GM12878 (cell line): ENCODE measurements around the gene PFDN4. TPM values are rescaled to one million over a fixed set of nuclear protein-coding genes. Genes with fewer than 3 reads are reported as not detected.

Experiments used
- ATAC-seq: fragments of 200-7000 bp; cut with Tn5 transposase; 3 replicates; pipeline ENCODE4 v1.9.1; 2020; ENCODE audit warnings: mild to moderate bottlenecking, moderate library complexity
- BruUV-seq: library from RNA; stranded (reverse); fragments of 400-500 nt; replicated peaks from 2 replicates; lab custom pipeline; 2021; lab: Mats Ljungman, UMichigan
- CTCF ChIA-PET: fragments of 300-600 bp; sonication (Branson Sonifier 250); formaldehyde crosslinking; extraction: SDS; loops from one replicate; lab custom pipeline; 2021; ENCODE audit warnings: inconsistent platforms; lab: Yijun Ruan, JAX
- POLR2A ChIA-PET: fragments of 350-600 bp; formaldehyde crosslinking; extraction: SDS; loops from one replicate; lab custom pipeline; 2021; ENCODE audit warnings: inconsistent platforms; lab: Charles Lee
- RAD21 ChIA-PET: fragments of 300-600 bp; sonication (Branson Sonifier 250); formaldehyde crosslinking; loops from one replicate; lab custom pipeline; 2023; ENCODE audit warnings: antibody characterized with exemption; ENCODE audit not compliant: unreplicated experiment; lab: Charles Lee
- SMC1A ChIA-PET: fragments of 300-600 bp; sonication (Branson Sonifier 250); formaldehyde crosslinking; loops from one replicate; lab custom pipeline; 2023; ENCODE audit not compliant: unreplicated experiment, uncharacterized antibody; lab: Charles Lee
- DNase-seq: peaks from one replicate; pipeline ENCODE4 v3.0.0-alpha.2; 2011; ENCODE audit warnings: low read depth, low spot score
- FAIRE-seq: peaks from 3 replicates; lab custom pipeline; 2011; peaks lifted over from hg19 to GRCh38; lab: Jason Lieb, UNC
- H2AFZ ChIP-seq: 2 replicates; pipeline ENCODE4 v1.6.0; 2011; ENCODE audit warnings: low read depth, low read length, control low read depth; ENCODE audit not compliant: control insufficient read depth
- H3K27ac ChIP-seq: 2 replicates; pipeline ENCODE4 v1.5.1; 2011; ENCODE audit warnings: control low read depth; ENCODE audit not compliant: control insufficient read depth, insufficient read depth
- H3K27me3 ChIP-seq, 2 experiments: replicated peaks in 1 of 2; 2 replicates each; pipeline versions ENCODE4 v1.6.0 to v1.6.1; 2011; ENCODE audit warnings: low read length in 1 of 2; ENCODE audit not compliant: control insufficient read depth in 2 of 2, insufficient read depth in 2 of 2
- H3K36me3 ChIP-seq, 2 experiments: 2 replicates each; pipeline ENCODE4 v1.5.1; 2011; ENCODE audit warnings: low read length in 1 of 2; ENCODE audit not compliant: control insufficient read depth in 2 of 2, insufficient read depth in 2 of 2
- H3K4me1 ChIP-seq: 2 replicates; pipeline ENCODE4 v1.6.1; 2011; ENCODE audit warnings: mild to moderate bottlenecking, low read length, moderate library complexity, mixed read lengths; ENCODE audit not compliant: control insufficient read depth, insufficient read depth
- H3K4me2 ChIP-seq: 2 replicates; pipeline ENCODE4 v1.6.0; 2011; ENCODE audit warnings: control low read depth; ENCODE audit not compliant: control insufficient read depth, insufficient read depth
- H3K4me3 ChIP-seq: fragments of 200-600 bp; sonication (generic); 2 replicates; pipeline ENCODE4 v1.5.1; 2016
- H3K79me2 ChIP-seq: 2 replicates; pipeline ENCODE4 v1.6.0; 2011; ENCODE audit warnings: low read length; ENCODE audit not compliant: control insufficient read depth, insufficient read depth
- H3K9ac ChIP-seq: 2 replicates; pipeline ENCODE4 v1.8.0; 2011; ENCODE audit warnings: low read length, control low read depth, mixed read lengths; ENCODE audit not compliant: control insufficient read depth, insufficient read depth
- H3K9me3 ChIP-seq: replicated peaks from 3 replicates; pipeline ENCODE4 v1.5.1; 2011; ENCODE audit warnings: mild to moderate bottlenecking, low read length; ENCODE audit not compliant: control insufficient read depth, insufficient read depth
- H4K20me1 ChIP-seq: 2 replicates; pipeline ENCODE4 v1.6.0; 2011; ENCODE audit not compliant: control insufficient read depth, insufficient read depth
- BACH1 ChIP-seq: fragments of 450-650 bp; IDR thresholded peaks from 2 replicates; pipeline ENCODE4 v1.6.1; 2017; ENCODE audit warnings: mild to moderate bottlenecking, borderline replicate concordance
- MTA2 ChIP-seq: fragments of 450-650 bp; IDR thresholded peaks from 2 replicates; pipeline ENCODE4 v1.6.1; 2016; ENCODE audit warnings: low read depth, mild to moderate bottlenecking, moderate library complexity
- RFX5 ChIP-seq: IDR thresholded peaks from 2 replicates; pipeline ENCODE4 v1.6.1; 2011; ENCODE audit warnings: low read depth, low read length, improper control_type of control experiment
- SMAD1 ChIP-seq: fragments of 450-650 bp; IDR thresholded peaks from 2 replicates; pipeline ENCODE4 v1.6.1; 2018; ENCODE audit warnings: mild to moderate bottlenecking, low read depth; ENCODE audit not compliant: partially characterized antibody
- TCF12 ChIP-seq: IDR thresholded peaks from 2 replicates; pipeline ENCODE4 v1.6.1; 2011; ENCODE audit warnings: low read depth, mild to moderate bottlenecking, low read length
- YY1 ChIP-seq: IDR thresholded peaks from 2 replicates; pipeline ENCODE4 v1.6.1; 2011; ENCODE audit warnings: low read depth, mild to moderate bottlenecking, low read length
- WGBS: methylation state at CpG from one replicate; pipeline ENCODE4 v1.1.6; 2016; ENCODE audit warnings: low lambda C conversion rate; ENCODE audit not compliant: insufficient replicate concordance, insufficient coverage; ENCODE audit errors: missing lambda C conversion rate; 5-methylcytosine and 5-hydroxymethylcytosine counted together
- in situ Hi-C: fragments of 300-500 bp; cut with MboI; formaldehyde crosslinking; loops from 9 replicates; pipeline ENCODE4 v1.14.3; 2018; ENCODE audit warnings: mixed read lengths
- intact Hi-C: fragments of 100-400 bp; cut with micrococcal nuclease; formaldehyde crosslinking; loops from one replicate; pipeline ENCODE4 v1.14.2; 2022; ENCODE audit not compliant: unreplicated experiment
- polyA plus RNA-seq, 11 experiments: library from polyadenylated mRNA; depleted of rRNA in 4 of 11; unstranded in 6 of 11; stranded (reverse) in 5 of 11; fragments of >200 nt; fragmentation: Nextera tagmentation in 4 of 11; fragmentation: Illumina TruSeq in 1 of 11; extraction: Ambion mirVana in 4 of 11; extraction: Trizol in 1 of 11; gene quantifications; 1 replicate in 1 of 11; 2 replicates in 10 of 11; pipeline versions ENCODE4 v1.2.1 to v1.2.3, GENCODE V29; 2011 to 2016; ENCODE audit warnings: inconsistent platforms in 2 of 11, missing spikeins in 2 of 11, low read depth in 1 of 11
- total RNA-seq, 4 experiments: library from RNA; depleted of rRNA in 3 of 4; stranded (reverse); fragments of >200 nt in 3 of 4; fragmentation: Illumina TruSeq in 1 of 4; extraction: Trizol in 1 of 4; gene quantifications; 2 replicates each; pipeline versions ENCODE4 v1.2.1 to v1.2.3, GENCODE V29; 2013 to 2021
- TF ChIP-seq, protein P1 (sequence below): IDR thresholded peaks from 2 replicates; pipeline ENCODE4 v1.6.1; 2012; ENCODE audit warnings: mild to moderate bottlenecking, low read depth, low read length
- TF ChIP-seq, protein P2 (sequence below): fragments of 450-650 bp; IDR thresholded peaks from 2 replicates; pipeline ENCODE4 v1.6.1; 2017; ENCODE audit warnings: borderline replicate concordance

PFDN4 gene
- total and polyA plus RNA-seq, 10 of the 15 experiments (the other 5 are each of a cell fraction or from before 2014, with no cell fraction given): 36.9 to 136 (median 82.8) TPM

DNA sequence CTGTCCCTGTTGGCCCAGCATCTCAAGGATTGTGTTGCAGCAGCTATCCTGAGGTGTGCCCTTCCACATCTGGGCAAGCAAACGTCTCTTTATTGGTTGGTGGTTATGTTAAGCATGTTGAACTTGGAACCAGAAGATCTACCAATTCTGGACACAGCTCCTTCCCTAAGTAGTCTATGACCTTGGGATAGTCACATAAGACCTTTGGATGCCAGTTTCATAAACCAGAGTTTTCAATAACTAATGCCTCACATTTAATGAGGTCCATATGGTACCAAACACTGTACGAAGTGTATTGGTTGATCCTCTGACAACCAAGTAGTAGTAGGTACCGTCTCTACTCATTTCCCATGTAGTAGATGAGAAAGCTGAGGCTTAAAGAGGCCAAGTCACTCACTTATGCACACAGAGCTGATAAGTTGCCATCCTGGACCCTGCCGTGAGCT, 37.8 kb upstream of the PFDN4 start (continued):
- TF ChIP-seq, protein P1, sequence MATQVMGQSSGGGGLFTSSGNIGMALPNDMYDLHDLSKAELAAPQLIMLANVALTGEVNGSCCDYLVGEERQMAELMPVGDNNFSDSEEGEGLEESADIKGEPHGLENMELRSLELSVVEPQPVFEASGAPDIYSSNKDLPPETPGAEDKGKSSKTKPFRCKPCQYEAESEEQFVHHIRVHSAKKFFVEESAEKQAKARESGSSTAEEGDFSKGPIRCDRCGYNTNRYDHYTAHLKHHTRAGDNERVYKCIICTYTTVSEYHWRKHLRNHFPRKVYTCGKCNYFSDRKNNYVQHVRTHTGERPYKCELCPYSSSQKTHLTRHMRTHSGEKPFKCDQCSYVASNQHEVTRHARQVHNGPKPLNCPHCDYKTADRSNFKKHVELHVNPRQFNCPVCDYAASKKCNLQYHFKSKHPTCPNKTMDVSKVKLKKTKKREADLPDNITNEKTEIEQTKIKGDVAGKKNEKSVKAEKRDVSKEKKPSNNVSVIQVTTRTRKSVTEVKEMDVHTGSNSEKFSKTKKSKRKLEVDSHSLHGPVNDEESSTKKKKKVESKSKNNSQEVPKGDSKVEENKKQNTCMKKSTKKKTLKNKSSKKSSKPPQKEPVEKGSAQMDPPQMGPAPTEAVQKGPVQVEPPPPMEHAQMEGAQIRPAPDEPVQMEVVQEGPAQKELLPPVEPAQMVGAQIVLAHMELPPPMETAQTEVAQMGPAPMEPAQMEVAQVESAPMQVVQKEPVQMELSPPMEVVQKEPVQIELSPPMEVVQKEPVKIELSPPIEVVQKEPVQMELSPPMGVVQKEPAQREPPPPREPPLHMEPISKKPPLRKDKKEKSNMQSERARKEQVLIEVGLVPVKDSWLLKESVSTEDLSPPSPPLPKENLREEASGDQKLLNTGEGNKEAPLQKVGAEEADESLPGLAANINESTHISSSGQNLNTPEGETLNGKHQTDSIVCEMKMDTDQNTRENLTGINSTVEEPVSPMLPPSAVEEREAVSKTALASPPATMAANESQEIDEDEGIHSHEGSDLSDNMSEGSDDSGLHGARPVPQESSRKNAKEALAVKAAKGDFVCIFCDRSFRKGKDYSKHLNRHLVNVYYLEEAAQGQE: no peak

DNA sequence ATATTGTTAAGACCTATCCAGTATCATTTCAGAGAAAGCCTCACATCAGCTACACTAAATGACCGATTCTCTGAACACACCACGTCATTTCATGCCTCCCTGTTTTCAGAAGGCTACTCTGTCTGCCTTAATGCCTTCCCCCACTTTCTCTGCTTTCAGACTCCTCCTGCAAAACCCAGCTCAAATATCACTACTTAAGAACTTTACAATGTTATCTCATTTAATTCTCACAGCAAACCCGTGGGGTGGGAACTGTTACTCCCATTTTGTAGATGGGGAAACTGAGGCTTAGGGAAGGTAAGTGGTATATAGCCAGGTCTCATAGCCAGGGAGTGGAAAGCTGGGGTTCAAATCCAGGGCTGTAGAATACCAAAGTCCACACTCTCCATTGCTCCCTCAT, 36.9 kb upstream of the PFDN4 start:
- Histone ChIP-seq H3K27me3 (peaks cover 16 to 29% of the 10 kb centered on the region in 2 experiments), H3K79me2 (no peaks in the 10 kb centered on the region), H3K4me3 (no peak overlapping the region), H2AFZ (no peak overlapping the region), H3K27ac (no peak overlapping the region), H3K9me3 (no peaks in the 10 kb centered on the region), H3K9ac (no peak overlapping the region), H3K4me1 (no peaks in the 10 kb centered on the region), H3K4me2 (no peak overlapping the region), H4K20me1 (no peaks in the 10 kb centered on the region), H3K36me3 (no peaks in the 10 kb centered on the region; a peak in 1 of 4 replicates)
- TF ChIP-seq TCF12 (no peak), MTA2 (no peak), RFX5 (no peak), BACH1 (no peak), YY1 (no peak), SMAD1 (no peak)
- TF ChIP-seq, protein P2, sequence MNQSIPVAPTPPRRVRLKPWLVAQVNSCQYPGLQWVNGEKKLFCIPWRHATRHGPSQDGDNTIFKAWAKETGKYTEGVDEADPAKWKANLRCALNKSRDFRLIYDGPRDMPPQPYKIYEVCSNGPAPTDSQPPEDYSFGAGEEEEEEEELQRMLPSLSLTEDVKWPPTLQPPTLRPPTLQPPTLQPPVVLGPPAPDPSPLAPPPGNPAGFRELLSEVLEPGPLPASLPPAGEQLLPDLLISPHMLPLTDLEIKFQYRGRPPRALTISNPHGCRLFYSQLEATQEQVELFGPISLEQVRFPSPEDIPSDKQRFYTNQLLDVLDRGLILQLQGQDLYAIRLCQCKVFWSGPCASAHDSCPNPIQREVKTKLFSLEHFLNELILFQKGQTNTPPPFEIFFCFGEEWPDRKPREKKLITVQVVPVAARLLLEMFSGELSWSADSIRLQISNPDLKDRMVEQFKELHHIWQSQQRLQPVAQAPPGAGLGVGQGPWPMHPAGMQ: no peak
- in situ Hi-C loops: no loop called here
- FAIRE-seq (no peak), ATAC-seq (no peak), DNase-seq (no peak)
- SMC1A ChIA-PET: no interaction called here
- 27% methylated on average over 3 of the region's 3 CpGs for WGBS
- POLR2A ChIA-PET: no interaction called here
- no TSS peak for BruUV-seq
- CTCF ChIA-PET: no interaction called here
- RAD21 ChIA-PET: no interaction called here
- intact Hi-C loops: no loop called here
